HepG2 (cell line): ENCODE data around the gene PSMC3IP. TPM values are rescaled to one million over a fixed set of nuclear protein-coding genes. Genes with fewer than 3 reads are reported as not detected.
A peak's percentile ranks its signal among the peaks of the same experiment; 100 is the strongest.

Experiments used
- ADNP ChIP-seq: sonication (generic); formaldehyde crosslinking; IDR thresholded peaks from 2 replicates; pipeline ENCODE4 v1.4.0; 2020; ENCODE audit warnings: missing genetic modification reagents
- CEBPG ChIP-seq: IDR thresholded peaks from 2 replicates; pipeline ENCODE4 v1.6.1; 2016
- CTCF ChIP-seq: sonication (generic); formaldehyde crosslinking; IDR thresholded peaks from 2 replicates; pipeline ENCODE4 v1.5.0; 2020; ENCODE audit warnings: mild to moderate bottlenecking, missing genetic modification reagents, moderate library complexity
- EEA1 ChIP-seq: sonication (generic); formaldehyde crosslinking; IDR thresholded peaks from 2 replicates; pipeline ENCODE4 v1.5.1; 2020; ENCODE audit warnings: mild to moderate bottlenecking, missing genetic modification reagents, borderline replicate concordance
- FOXA1 ChIP-seq, 2 experiments: fragments of 450-650 bp in 1 of 2; sonication (generic) in 1 of 2; formaldehyde crosslinking in 1 of 2; IDR thresholded peaks; 2 replicates each; pipeline versions ENCODE4 v1.4.0 to v1.6.1; 2016 to 2020; ENCODE audit warnings: missing genetic modification reagents in 1 of 2
- HCFC1 ChIP-seq: fragments of 150-350 bp; IDR thresholded peaks from 2 replicates; pipeline ENCODE4 v1.6.1; 2014; ENCODE audit warnings: low read depth, low read length
- HIVEP1 ChIP-seq: sonication (generic); formaldehyde crosslinking; IDR thresholded peaks from 2 replicates; pipeline ENCODE4 v1.4.0; 2020; ENCODE audit warnings: mild to moderate bottlenecking, missing genetic modification reagents
- IRF1 ChIP-seq: sonication (generic); formaldehyde crosslinking; IDR thresholded peaks from 2 replicates; pipeline ENCODE4 v1.4.0; 2020; ENCODE audit warnings: low read depth, mild to moderate bottlenecking, missing genetic modification reagents
- IRF2 ChIP-seq: IDR thresholded peaks from 2 replicates; pipeline ENCODE4 v1.6.1; 2018; ENCODE audit warnings: missing genetic modification reagents, missing compliant biosample characterization
- KDM1A ChIP-seq: IDR thresholded peaks from 2 replicates; pipeline ENCODE4 v1.6.1; 2016; ENCODE audit warnings: missing compliant biosample characterization
- NR2F2 ChIP-seq: IDR thresholded peaks from 2 replicates; pipeline ENCODE4 v1.6.1; 2012; ENCODE audit warnings: low read depth, inconsistent platforms, borderline replicate concordance
- PCBP1 ChIP-seq: fragments of 200-400 bp; formaldehyde crosslinking; IDR thresholded peaks from 2 replicates; pipeline ENCODE4 v1.6.1; 2017; ENCODE audit warnings: mild to moderate bottlenecking, low read depth, low read length, borderline replicate concordance
- REPIN1 ChIP-seq: sonication (generic); formaldehyde crosslinking; IDR thresholded peaks from 2 replicates; pipeline ENCODE4 v1.8.0; 2022; ENCODE audit warnings: missing genetic modification reagents, low read depth, mild to moderate bottlenecking, borderline replicate concordance
- SP5 ChIP-seq: IDR thresholded peaks from 2 replicates; pipeline ENCODE4 v1.6.1; 2016; ENCODE audit warnings: low read depth, borderline replicate concordance
- SRY ChIP-seq: sonication (generic); formaldehyde crosslinking; IDR thresholded peaks from 2 replicates; pipeline ENCODE4 v1.8.0; 2022; ENCODE audit warnings: mild to moderate bottlenecking, missing genetic modification reagents
- ZNF17 ChIP-seq: sonication (generic); formaldehyde crosslinking; IDR thresholded peaks from 2 replicates; pipeline ENCODE4 v1.5.0; 2020; ENCODE audit warnings: mild to moderate bottlenecking, missing genetic modification reagents
- ZNF224 ChIP-seq: sonication (generic); formaldehyde crosslinking; IDR thresholded peaks from 2 replicates; pipeline ENCODE4 v1.5.0; 2020; ENCODE audit warnings: mild to moderate bottlenecking, missing genetic modification reagents
- ZNF512B ChIP-seq: sonication (generic); formaldehyde crosslinking; IDR thresholded peaks from 2 replicates; pipeline ENCODE4 v1.5.1; 2020; ENCODE audit warnings: missing genetic modification reagents, mild to moderate bottlenecking, borderline replicate concordance
- ZNF556 ChIP-seq: sonication (generic); formaldehyde crosslinking; IDR thresholded peaks from 2 replicates; pipeline ENCODE4 v1.4.0; 2020; ENCODE audit warnings: mild to moderate bottlenecking, missing genetic modification reagents, borderline replicate concordance
- ZNF629 ChIP-seq: sonication (generic); formaldehyde crosslinking; conservative IDR thresholded peaks from 2 replicates; pipeline ENCODE4 v1.5.0; 2020; ENCODE audit warnings: missing genetic modification reagents
- ZNF670 ChIP-seq: sonication (generic); formaldehyde crosslinking; IDR thresholded peaks from 2 replicates; pipeline ENCODE4 v1.8.0; 2022; ENCODE audit warnings: mild to moderate bottlenecking, missing genetic modification reagents, borderline replicate concordance
- ZNF672 ChIP-seq: sonication (generic); formaldehyde crosslinking; IDR thresholded peaks from 2 replicates; pipeline ENCODE4 v1.8.1; 2022; ENCODE audit warnings: missing genetic modification reagents
- ZNF724P ChIP-seq: sonication (generic); formaldehyde crosslinking; IDR thresholded peaks from 2 replicates; pipeline ENCODE4 v1.8.0; 2022; ENCODE audit warnings: missing genetic modification reagents, borderline replicate concordance
- ZNF747 ChIP-seq: sonication (generic); formaldehyde crosslinking; IDR thresholded peaks from 2 replicates; pipeline ENCODE4 v1.8.1; 2023; ENCODE audit warnings: missing genetic modification reagents, mild to moderate bottlenecking, borderline replicate concordance
- ZNF780A ChIP-seq: sonication (generic); formaldehyde crosslinking; IDR thresholded peaks from 2 replicates; pipeline ENCODE4 v1.8.0; 2022; ENCODE audit warnings: mild to moderate bottlenecking, missing genetic modification reagents, moderate library complexity
- polyA plus RNA-seq, 8 experiments: library from polyadenylated mRNA; depleted of rRNA in 3 of 8; stranded (reverse) in 7 of 8; unstranded in 1 of 8; fragments of >200 nt; fragmentation: Illumina TruSeq in 4 of 8; extraction: Trizol in 4 of 8; gene quantifications; 2 replicates each; pipeline versions ENCODE4 v1.2.1 to v1.2.3, GENCODE V29; 2011 to 2016; ENCODE audit warnings: low read depth in 4 of 8, missing spikeins in 1 of 8, mixed read lengths in 1 of 8; ENCODE audit not compliant: insufficient read depth in 1 of 8
- total RNA-seq, 5 experiments: library from RNA; depleted of rRNA; stranded (reverse); fragments of >200 nt; fragmentation: Illumina TruSeq; extraction: Trizol; gene quantifications; 2 replicates each; pipeline ENCODE4 v1.2.3, GENCODE V29; 2016; ENCODE audit warnings: low read depth in 1 of 5

PSMC3IP gene
- total and polyA plus RNA-seq, 2 of the 13 experiments (the other 11 are each of a cell fraction or from before 2014, with no cell fraction given), result 6.5 to 22.4 TPM

GRCh38 chr17:42554250-42555121 lies 23.0 kb downstream of the PSMC3IP start (continued):
- TF ChIP-seq PCBP1 (0 out of 2 replicates have a peak, but pooled peaks have one; percentile 67), ZNF556 (CRISPR knock-in tag) (peak; percentile 96; the same call in 1 of the 2 replicates), CTCF (peak; percentile 32), NR2F2 (no peak), FOXA1 (IDR thresholded peaks at IDR 0.05) (no peak), FOXA1 (CRISPR knock-in tag; IDR thresholded peaks at IDR 0.05) (no peak), SRY (CRISPR knock-in tag) (peak; percentile 80), HIVEP1 (CRISPR knock-in tag) (peak; percentile 95), ZNF672 (CRISPR knock-in tag) (peak; percentile 90; the same call in 1 of the 2 replicates), ZNF512B (CRISPR knock-in tag) (no peak), ZNF724P (peak; percentile 74; the same call in 1 of the 2 replicates), EEA1 (peak; percentile 95), CEBPG (CRISPR knock-in tag) (peak; percentile 46), ZNF747 (CRISPR knock-in tag) (peak; percentile 75), ZNF224 (no peak), ZNF17 (CRISPR knock-in tag) (no peak), ADNP (CRISPR knock-in tag) (0 out of 2 replicates have a peak, but pooled peaks have one; percentile 6), IRF1 (CRISPR knock-in tag) (no peak), IRF2 (peak; percentile 96), HCFC1 (peak; percentile 40), SP5 (CRISPR knock-in tag) (peak; percentile 91), ZNF780A (CRISPR knock-in tag) (peak; percentile 70; the same call in 1 of the 2 replicates), ZNF629 (CRISPR knock-in tag) (peak; percentile 57), KDM1A (CRISPR knock-in tag) (no peak), ZNF670 (CRISPR knock-in tag) (peak; percentile 61; the same call in 1 of the 2 replicates), REPIN1 (CRISPR knock-in tag) (peak; percentile 33; the same call in 1 of the 2 replicates)
